AG08396 (cell line): ENCODE data around the gene PROM2.

Experiments used
- DNase-seq: peaks from one replicate; pipeline ENCODE4 v3.0.0; 2012; ENCODE audit warnings: low spot score, mixed read lengths

Gene PROM2

DNA sequence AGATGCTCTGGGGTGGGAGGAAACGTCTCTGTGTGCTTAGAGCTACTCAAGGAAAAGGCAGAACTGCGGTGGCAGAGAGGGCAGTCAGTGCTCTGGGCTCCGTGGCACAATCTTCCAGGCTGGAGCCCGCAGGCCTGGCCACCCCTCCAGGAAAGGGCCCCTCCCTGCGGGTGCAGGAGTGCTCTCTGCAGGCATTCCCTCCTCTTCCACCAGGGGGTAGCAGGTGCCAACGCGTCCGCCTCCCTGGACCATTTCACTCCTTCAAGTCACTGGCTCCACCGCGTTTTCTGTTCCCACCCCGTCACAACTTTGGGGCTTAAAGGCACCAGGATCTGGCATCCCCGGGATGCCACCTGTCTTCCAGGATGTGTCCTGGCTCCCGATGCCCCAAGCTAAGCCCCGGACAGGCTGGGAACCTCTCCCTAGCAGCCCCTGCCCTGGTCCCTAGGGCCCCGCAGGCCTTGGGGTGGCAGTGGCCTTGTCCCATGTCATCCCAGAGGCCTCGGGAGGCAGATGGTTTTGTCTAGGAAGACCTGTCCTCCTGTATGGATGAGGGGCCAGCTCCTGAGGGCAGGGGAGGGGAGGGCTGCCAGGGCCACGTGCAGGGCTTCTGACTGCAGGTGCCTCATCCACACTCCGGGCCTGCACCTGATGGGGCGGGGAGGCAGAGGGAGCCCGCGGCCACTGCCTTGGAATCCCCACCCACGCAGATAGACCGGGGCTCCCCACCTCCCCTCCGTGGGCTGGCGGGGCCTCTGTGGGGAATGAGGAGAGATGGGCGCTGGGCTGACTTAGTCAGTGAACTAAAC lies 49.3 kb downstream of the PROM2 start:
- peak; percentile 52 for DNase-seq

- DNase-seq = no peak
These were observed 50.8 kb downstream of the PROM2 start for GRCh38 chr2:95325026-95325425.

DNA sequence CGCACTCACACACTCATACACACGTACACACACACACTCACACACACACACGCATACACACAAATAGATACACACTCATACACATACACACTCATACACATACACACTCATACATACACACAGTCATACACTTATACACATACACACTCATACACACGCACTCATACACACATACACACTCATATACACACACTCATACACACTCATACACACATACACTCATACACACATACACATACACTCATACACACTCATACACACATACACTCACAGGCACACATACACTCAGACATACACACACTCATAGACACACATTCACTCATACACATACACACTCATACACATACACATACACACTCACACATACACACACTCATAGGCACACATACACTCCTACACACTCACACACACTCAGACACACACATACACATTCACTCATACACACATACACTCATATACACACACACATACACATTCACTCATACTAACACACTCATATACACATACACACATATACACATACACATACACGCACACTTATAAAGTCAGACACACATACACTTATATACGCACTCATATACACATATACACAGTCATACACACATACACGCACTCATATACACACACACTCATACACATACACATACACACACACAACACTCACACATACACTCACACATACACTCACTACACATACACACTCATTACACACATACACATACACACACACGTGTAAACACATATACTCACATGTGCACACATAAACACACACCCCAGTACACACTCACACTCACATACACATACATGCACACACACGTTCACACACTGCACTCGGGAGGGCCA lies 51.6 kb downstream of the PROM2 start:
- no peak for DNase-seq

DNA sequence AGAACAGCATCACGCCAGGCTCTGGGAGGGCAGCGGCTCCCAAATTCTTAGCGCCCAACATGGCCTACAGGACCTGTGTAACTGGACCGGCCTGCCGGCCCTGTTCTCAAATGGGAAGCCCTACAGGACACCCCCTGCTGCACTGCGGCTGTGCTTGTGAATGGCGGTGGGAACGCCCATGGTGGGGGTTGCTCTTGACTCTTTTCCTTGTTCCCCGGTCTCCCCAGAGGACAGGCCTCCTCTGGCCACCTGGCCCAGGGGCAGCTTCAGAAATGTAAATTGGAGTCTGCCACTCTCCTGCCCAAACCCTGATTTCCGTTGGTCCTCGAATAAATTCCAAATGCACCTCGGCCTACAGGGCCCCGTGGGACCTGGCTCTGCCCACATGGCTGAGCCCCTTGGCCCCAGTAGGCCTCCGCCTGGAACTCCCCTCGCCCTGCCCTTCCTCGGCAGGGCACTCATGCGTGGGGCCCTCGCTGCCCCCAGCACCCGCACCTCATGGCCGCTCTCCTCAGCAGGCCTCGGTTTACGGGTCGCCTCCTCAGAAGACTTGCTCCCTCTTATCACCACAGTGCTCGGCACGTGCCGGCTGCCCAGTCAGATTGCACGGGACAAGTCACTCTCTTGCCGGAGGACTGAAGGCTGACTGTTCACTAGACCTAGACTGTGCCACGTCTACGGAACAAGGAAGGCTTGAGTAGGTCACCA lies 52.3 kb downstream of the PROM2 start:
- DNase-seq = no peak

- DNase-seq = no peak
These were observed 53.6 kb downstream of the PROM2 start for GRCh38 chr2:95327861-95328260.

DNA sequence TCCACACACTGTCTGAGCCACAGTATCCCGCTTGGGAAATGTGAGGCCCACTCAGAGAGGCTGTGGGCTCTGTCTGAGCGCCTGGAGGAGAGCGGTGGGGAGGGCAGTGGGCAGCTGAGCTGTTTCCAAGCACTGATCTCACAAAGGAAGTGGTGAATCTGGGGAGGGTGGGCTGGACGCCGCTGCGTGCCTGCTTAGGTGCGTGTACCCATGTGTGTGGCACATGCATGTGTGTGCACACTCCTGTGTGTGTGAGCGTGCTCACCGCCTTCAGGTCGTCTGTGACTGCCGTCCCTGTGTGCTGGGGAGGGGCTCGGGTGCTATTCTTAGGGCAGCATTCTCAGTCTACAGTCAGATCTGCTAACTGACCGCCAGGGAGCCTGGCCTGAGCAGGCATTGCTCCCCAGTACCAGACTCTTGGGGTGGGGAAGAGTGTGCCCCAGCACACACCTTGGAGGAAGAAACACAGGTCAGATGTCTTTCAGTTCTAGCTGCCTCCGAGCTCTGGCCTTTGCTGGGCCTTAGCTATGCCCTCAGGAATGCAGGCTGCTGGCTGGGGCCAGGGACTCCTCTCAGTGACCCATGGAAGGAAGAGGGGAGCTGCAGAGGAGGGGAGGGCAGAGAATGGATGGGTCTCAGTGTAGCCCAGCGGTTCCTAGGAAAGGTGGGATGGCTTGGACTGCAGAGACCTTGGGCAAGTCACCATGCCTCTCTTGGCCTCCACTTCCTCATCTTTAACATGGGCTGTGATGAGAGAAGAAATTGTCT lies 54.3 kb downstream of the PROM2 start:
- DNase-seq = peak; percentile 56

DNA sequence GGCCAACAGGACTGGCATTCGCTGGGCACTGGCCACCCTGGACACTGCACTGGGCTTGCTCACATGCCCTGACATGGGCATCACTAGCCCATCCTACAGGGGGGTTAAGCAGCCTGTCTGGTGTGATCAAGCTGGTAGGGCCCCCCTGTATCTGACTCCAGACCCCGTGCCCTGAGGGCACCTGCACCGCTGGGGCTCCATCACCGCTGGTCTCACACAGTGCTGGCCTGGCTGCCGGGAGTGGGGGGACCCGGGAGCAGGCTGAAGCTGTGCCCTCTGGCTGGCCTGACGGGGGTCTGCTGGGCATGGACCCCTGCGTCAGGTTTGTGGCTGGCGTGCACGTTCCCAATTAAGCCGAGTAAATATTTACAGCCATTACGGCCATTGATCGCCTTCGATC lies 55.2 kb downstream of the PROM2 start:
- DNase-seq = no peak

GRCh38 chr2:95329891-95330793 lies 55.9 kb downstream of the PROM2 start:
- DNase-seq = no peak

GRCh38 chr2:95330794-95331338 lies 56.6 kb downstream of the PROM2 start:
- DNase-seq = no peak

GRCh38 chr2:95331606-95332005 lies 57.4 kb downstream of the PROM2 start:
- no peak for DNase-seq

DNA sequence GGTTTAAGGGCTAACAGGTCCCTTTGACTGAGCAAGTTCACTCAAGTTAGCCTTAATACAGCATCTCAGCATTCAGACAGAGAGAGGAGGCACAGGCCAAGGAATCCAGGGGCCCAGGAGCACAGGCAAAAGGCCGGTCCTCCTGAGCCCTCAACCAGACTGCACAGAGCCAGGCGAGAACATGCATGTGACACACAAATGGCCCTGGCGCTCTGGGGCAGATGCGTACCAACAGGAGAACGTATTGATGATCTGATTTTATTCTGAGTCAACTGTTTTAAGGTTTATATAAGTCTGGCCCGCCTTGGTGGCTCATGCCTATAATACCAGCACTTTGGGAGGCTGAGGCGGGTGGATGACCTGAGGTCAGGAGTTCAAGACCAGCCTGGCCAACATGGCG lies 57.8 kb downstream of the PROM2 start:
- no peak for DNase-seq

DNA sequence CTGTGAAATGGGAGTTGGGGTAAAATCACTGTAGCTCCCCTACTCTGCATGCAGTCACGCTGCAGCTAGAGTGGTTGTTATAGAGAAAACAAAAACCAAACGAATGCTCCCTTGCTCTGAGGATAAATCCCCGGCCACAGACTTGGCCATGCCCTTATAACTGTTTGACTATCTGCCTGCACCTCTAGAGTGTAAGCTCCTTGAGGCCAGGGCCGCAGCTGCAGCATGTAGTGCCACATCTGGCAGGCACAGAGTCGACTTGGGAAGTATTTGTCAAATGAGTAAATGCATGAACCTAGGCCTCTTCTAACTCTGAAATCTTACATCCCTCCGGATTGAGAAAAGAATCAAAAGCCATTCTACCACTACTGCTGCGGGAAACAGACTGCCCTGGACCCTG lies 58.8 kb downstream of the PROM2 start:
- no peak for DNase-seq

- peak; percentile 77 for DNase-seq
These were observed 59.7 kb downstream of the PROM2 start for GRCh38 chr2:95333888-95334338.

- no peak for DNase-seq
These were observed 60.8 kb downstream of the PROM2 start for GRCh38 chr2:95334916-95335641.

DNA sequence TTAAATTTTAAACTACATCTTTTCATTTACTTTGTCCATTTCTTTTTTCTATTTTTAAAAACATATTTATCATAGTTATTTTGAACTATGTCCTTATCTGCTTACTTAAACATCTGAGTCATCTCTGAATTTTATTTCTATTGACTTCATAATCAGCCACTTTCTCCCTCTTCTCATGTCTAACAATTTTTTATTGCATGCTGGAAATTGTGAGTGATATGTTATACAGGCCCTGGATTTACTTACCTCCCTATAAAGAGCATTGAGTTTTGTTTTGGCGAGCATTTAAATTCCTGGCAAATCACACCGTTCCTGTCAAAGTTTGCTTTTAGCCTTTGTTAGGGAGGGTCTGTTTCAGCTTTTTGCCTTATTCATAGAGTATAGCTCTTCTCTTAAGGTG lies 62.2 kb downstream of the PROM2 start:
- no peak for DNase-seq

DNA sequence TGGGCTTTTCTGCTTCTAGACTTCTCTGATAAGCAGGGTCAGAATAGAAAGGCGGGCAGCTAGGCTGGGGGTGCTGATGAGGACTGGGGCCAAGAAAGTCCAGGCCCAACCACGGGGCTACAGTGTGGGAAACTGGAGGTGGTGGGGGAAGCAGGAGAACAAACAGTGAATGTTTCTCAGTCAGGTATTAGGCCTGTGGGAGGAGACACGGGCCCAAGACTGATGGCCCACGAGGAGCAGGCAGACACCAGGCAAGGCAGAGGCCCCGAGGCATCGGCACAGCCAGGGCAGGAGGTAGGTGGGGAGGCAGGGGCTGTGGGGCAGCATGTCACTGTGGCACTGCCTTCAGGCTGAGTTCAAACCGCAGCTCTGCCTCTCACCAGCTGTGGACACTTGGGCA lies 63.6 kb downstream of the PROM2 start:
- no peak for DNase-seq
